Mesodermal cell (in vitro differentiated cells): Measurements from ENCODE around the gene SHB.

Experiments used
- H3K27ac ChIP-seq: 2 replicates; pipeline ENCODE4 v1.7.0; 2013; ENCODE audit warnings: mild to moderate bottlenecking, low read depth, low read length, moderate library complexity; ENCODE audit not compliant: severe bottlenecking
- H3K36me3 ChIP-seq: 2 replicates; pipeline ENCODE4 v1.7.1; 2013; ENCODE audit warnings: mild to moderate bottlenecking, low read length, moderate library complexity; ENCODE audit not compliant: control insufficient read depth, insufficient read depth
- H3K4me1 ChIP-seq: one replicate; pipeline ENCODE4 v1.7.1; 2013; ENCODE audit warnings: mild to moderate bottlenecking, low read length; ENCODE audit not compliant: insufficient read depth, control insufficient read depth, poor library complexity, severe bottlenecking
- H3K4me3 ChIP-seq: 2 replicates; pipeline ENCODE4 v1.7.0; 2013; ENCODE audit warnings: low read length, control low read depth, mild to moderate bottlenecking; ENCODE audit not compliant: insufficient read depth, poor library complexity, severe bottlenecking; ENCODE audit errors: extremely low read depth
- H3K9me3 ChIP-seq: 2 replicates; pipeline ENCODE4 v1.7.1; 2013; ENCODE audit warnings: mild to moderate bottlenecking, low read length, moderate library complexity; ENCODE audit not compliant: control insufficient read depth
- WGBS, 2 experiments: methylation state at CpG; one replicate each; pipeline ENCODE4 v1.1.5; 2013; ENCODE audit warnings: missing lambda C conversion rate in 2 of 2; ENCODE audit not compliant: insufficient coverage in 2 of 2; 5-methylcytosine and 5-hydroxymethylcytosine counted together

Gene SHB

DNA sequence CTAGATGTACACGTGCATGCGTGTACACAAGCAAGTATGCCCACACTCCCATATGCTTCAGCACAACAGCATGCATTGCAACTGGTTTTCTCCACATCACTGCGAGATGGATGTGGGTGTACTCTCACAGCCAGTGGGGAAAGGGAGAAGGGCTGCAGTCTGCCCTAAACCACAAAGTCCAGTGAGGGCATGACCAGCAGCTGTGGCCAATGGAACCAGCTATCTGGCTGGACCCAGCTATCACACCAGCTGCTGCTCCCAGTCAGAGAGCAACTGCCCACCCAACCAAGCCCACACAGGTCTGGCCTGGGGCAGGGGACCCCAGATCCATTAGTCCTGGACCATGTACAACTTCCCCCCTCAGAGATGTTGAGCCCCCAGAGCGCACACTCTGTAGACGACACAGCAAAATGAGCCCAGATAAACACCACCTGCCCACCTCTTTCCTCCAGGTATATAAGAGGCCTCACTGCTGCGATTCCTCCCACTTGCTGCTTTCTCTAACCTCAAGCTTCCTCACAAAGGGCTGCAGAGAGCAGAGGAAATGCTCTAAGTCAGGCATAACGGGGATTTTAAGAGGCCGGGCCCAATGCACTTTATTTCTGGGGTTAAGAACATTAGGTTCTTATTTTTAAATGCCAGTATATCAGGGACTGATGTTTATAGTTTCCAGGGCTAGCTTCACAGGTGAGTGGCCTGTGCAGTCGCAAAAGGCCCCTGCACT lies 39.0 kb downstream of the SHB start:
- no peak overlapping the region for H3K27ac ChIP-seq
- H3K4me1 ChIP-seq = peaks cover 72% of the 10 kb centered on the region
- no peak overlapping the region for H3K4me3 ChIP-seq
- H3K9me3 ChIP-seq = no peaks in the 10 kb centered on the region
- WGBS, 2 experiments = 88 to 97% methylated on average over 5 to 6 of the region's 9 CpGs
- H3K36me3 ChIP-seq = peaks cover 12% of the 10 kb centered on the region

DNA sequence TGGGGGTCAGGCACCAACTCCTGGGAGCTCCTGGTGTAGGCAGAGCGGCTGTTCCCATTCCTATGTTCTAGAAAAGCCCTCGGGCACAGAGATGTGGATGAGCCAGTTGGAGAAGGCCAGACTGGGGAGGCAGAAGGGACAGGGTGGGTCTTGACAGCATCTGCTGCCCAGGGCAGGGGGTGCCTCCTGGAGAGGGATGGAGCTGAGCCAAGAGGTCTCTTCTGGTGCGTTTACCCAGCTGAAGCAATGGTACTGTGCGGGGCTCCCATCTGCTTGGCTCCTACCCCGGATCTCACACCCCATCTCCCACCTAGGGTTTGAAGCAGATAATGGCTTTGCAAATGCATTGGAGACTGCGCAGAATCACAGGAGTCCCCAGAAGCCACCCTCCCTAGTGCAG lies 41.3 kb downstream of the SHB start:
- Histone ChIP-seq H3K4me1 (peaks cover 71% of the 10 kb centered on the region), H3K27ac (peak overlapping the region; percentile 98), H3K36me3 (peaks cover 12% of the 10 kb centered on the region), H3K4me3 (no peak overlapping the region), H3K9me3 (no peaks in the 10 kb centered on the region)
- 97 to 100% methylated on average over 3 to 4 of the region's 6 CpGs for WGBS, 2 experiments

DNA sequence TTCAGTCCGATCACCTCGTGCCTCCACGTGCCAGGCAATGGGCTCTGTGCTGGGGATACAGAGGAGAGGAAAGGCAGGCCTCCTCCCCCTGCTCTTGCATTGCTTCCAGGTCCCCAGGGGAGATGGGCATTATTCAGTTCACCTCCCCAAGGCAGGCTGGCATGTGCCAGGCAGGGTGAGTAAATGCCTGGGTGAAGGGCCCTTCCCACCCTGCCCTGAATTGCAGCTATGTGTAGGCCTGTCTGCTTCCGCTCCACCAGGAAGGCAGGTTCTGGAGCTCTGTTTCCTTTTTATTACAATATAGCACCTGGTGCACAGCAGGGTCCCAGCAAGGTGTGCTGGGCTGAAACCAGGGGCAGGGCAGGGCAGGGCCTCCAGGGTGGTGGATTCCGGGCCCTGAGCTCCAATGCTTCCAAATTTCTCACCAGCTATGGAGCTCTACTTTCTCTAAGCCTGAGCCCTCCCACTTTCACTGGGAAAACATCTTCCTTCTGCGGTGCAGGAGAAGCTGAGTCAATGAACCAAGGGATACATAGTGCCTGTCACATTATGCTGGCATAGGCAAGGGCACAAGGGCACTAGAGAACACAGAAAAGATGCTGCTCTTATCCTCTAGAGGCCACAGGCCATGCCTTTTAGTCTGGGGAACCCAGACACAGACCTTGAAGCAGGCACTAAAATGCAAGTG lies 42.0 kb downstream of the SHB start:
- peak overlapping the region; percentile 98 for H3K27ac ChIP-seq
- H3K9me3 ChIP-seq = no peaks in the 10 kb centered on the region
- peaks cover 65% of the 10 kb centered on the region for H3K4me1 ChIP-seq
- WGBS, 2 experiments = 90 to 91% methylated on average over 6 of the region's 6 CpGs
- H3K4me3 ChIP-seq = peak overlapping the region; percentile 1
- peaks cover 18% of the 10 kb centered on the region for H3K36me3 ChIP-seq

DNA sequence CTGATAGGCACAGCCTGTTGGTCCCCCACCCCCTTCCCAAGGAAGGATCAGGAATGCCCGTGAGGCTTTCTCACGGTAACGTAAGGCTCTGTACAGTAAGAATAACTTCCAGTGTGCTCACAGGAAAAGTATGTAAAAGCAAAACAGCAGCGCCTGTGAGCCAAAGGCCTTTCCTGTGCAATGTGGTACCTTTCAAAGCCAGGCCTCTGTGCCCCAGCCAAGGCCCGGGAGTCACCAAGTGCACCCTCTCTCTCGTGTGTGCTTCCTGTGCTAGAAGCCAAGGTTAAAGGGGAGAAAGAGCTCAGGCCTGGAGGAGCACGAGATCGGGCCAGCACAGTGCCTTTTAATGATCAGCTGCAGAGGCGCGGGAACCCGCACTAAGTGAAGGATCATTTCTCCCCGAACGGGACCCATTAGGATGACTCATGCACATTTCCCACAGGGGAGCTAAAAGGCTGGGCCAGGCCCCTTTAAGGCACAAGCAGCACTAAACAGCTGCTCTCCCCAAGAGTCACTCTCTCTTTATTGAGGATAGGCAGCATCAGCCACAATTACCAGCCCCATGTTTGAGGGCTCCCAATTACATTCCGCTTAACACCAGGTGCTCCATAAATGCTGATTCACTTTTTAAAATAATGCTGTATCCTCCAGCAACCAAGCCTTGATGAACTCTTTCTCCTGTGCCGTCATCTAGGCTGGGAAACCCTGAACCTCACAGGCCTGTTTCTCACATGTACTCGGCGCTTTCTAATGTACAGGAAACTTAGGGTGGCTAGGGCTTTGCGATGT lies 42.8 kb downstream of the SHB start:
- 64 to 75% methylated on average over 14 to 18 of the region's 18 CpGs for WGBS, 2 experiments
- Histone ChIP-seq H3K27ac (peak overlapping the region; percentile 98), H3K4me1 (peaks cover 62% of the 10 kb centered on the region), H3K4me3 (peak overlapping the region; percentile 1), H3K9me3 (no peaks in the 10 kb centered on the region), H3K36me3 (peaks cover 17% of the 10 kb centered on the region)

- peaks cover 71% of the 10 kb centered on the region for H3K4me1 ChIP-seq
- 76 to 80% methylated on average over 5 to 7 of the region's 8 CpGs for WGBS, 2 experiments
- H3K27ac ChIP-seq = peak overlapping the region; percentile 98
- H3K4me3 ChIP-seq = no peak overlapping the region
- peaks cover 16% of the 10 kb centered on the region for H3K36me3 ChIP-seq
- no peaks in the 10 kb centered on the region for H3K9me3 ChIP-seq
Observed at GRCh38 chr9:38025166-38025565, 43.9 kb downstream of the SHB start.

DNA sequence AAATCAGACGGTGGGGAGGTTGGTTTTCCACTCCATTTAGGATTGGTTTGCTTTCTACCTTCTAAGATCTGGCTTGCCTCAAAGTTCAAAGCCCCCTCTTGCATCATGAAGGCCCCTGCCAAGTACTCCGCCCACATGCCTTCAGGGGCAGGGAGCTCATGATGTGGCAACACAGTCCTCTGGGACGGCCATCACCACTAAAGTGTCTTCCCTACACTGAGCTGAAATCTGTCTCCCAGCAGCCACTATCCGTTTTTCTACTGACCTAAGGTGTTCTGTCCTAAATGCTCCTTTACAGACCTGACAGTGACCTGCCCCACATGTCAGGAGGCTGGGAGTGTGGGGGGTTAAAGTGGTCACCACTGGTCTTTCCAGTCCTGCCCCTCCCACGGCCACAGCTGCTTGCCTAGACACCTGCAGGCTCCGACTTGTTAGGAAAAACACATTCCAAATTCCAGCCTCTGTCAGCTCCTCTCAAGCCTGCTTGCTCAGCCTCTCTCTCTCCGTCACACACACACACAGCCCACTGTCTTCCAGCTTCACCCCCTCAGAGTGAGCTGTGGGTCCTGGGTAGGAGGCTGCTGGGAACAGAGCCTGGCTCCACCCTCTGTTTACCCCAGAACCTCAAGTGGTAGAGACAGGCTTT lies 44.9 kb downstream of the SHB start:
- Histone ChIP-seq H3K4me1 (peaks cover 77% of the 10 kb centered on the region), H3K9me3 (no peaks in the 10 kb centered on the region), H3K27ac (peak overlapping the region; percentile 81), H3K36me3 (peaks cover 13% of the 10 kb centered on the region), H3K4me3 (no peak overlapping the region)
- WGBS, 2 experiments = 67 to 70% methylated on average over 2 to 3 of the region's 7 CpGs

- peak overlapping the region; percentile 81 for H3K27ac ChIP-seq
- peaks cover 77% of the 10 kb centered on the region for H3K4me1 ChIP-seq
- H3K4me3 ChIP-seq = no peak overlapping the region
- H3K9me3 ChIP-seq = no peaks in the 10 kb centered on the region
- WGBS, 2 experiments = 92 to 100% methylated on average over 2 of the region's 5 CpGs
- H3K36me3 ChIP-seq = peaks cover 13% of the 10 kb centered on the region
Observed at GRCh38 chr9:38023661-38024035, 45.4 kb downstream of the SHB start.

DNA sequence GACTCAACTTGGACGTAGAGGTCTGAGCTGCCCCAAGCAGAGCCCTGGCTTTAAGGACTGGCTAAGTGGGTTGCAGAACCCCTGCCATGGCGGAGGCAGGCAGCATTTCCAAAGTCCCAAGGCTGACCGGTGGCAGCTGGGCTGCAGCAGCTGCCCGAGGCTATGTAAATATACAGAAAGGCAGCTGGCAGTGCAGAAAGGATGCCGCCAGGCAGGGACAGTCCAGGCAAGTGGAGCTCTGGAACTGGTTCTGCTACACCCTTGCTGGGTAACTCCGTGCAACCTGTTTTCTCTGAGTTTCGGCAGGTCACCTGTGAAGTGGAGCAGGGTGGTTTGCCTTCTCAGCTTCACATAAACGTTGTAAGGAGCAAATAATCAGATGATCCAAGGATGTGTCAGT lies 46.0 kb downstream of the SHB start:
- 80 to 81% methylated on average over 7 to 8 of the region's 8 CpGs for WGBS, 2 experiments
- H3K9me3 ChIP-seq = no peaks in the 10 kb centered on the region
- no peak overlapping the region for H3K27ac ChIP-seq
- H3K4me3 ChIP-seq = no peak overlapping the region
- peaks cover 13% of the 10 kb centered on the region for H3K36me3 ChIP-seq
- peaks cover 79% of the 10 kb centered on the region for H3K4me1 ChIP-seq

DNA sequence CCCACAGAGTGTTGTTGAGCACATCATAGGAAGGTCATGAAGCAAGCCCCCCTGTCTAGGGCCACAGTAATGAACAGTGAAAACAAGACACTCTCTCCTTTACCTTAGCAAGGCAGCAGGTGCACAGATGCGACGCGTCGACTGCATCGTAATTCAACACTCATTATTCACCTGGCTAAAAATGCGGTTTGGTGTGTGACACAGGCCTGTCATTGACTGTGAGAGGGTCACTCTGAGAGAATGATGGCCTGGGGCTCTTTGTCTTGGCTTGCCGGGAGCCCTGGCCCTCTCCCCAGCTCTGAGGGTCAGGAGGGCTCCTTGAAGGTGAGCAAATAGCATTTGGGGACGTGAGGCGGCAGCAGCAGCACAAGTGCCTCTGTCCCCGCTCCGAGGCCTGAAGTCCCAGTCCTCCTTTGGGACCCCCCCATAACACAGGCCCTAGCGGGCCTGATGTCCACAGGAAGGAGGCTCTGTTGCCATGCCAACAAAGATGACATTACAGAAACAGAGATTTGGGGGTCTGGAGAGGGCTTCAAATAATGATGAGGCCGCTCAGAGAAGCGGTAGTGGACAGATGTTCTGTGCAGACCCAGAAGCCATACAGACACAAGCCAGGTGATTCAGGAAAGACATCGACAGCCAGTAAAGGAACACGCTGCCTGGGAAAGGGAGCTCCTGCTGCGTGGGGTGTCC lies 46.7 kb downstream of the SHB start:
- H3K4me3 ChIP-seq = no peak overlapping the region
- no peak overlapping the region for H3K27ac ChIP-seq
- H3K4me1 ChIP-seq = peaks cover 79% of the 10 kb centered on the region
- WGBS, 2 experiments = 90 to 95% methylated on average over 14 to 15 of the region's 17 CpGs
- H3K36me3 ChIP-seq = peaks cover 13% of the 10 kb centered on the region
- H3K9me3 ChIP-seq = no peaks in the 10 kb centered on the region
